Measurements from ENCODE around the gene DRD4.

DRD4 gene

DNA sequence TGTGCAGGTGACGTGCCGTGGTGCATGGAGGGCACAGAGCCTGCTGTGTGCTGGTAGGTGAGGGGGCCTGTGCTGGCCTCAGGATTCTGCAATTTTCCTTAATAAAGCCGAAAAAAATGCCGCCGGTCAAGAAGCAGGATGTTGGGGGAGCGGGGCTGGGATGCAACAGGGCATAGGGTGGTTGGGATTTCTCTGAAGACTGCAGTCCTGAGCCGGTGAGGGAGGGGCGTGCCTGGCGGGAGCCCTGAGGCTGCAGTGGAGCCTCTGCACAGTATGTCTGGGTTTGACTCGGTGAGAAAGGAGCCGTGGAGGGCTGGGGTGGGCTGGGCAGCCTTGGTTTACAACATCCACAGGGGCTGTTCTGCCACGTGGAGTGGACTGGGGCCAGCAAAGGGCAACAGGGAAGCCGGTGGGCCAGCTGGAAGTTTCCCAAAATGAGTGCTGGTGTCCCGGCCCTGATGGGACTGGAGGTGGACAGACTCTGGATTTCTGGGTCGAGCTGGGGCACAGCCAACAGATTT is 13.7 kb upstream of the DRD4 start:
- no peak for DNase-seq

GRCh38 chr11:623999-624704 is 12.9 kb upstream of the DRD4 start:
- DNase-seq: no peak

- no peak for DNase-seq
These were observed 12.1 kb upstream of the DRD4 start, which contains the start of gene CDHR5 for GRCh38 chr11:624705-625635. Gene CDHR5, minus strand, starts transcription at chr11:624955. Its CDS starts 53 bp downstream, at chr11:624902.

DNA sequence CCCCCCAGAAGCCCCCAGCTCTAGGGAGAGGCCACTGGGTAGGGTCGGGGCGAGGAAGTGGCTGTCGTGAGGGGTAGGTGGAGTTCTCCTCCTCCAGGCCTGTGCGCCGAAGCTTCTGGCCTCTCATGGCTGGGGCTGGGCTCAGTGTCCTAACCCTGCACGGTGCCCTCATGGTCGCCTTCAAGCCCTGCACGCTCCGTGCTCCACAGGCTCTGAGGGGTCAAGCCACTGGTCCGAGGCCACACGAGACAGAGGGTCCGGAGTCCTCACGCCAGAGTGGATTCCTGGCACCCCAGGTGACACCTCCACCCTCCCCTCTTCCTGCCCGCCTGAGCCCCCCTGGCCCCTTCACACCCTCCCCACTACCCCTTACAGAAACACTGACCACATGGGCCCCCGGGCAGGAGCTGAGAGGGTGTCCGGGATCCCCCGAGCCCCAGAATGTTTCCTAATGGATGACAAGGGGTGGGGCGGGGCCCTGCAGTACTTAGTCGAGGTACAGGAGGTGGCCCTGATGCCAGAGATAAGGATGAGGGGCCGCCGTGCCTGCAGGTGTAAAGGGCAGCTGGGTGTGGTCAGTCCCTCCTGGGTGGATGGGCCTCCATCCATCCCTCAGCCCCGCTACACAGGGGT is 11.3 kb upstream of the DRD4 start:
- no peak for DNase-seq

DNA sequence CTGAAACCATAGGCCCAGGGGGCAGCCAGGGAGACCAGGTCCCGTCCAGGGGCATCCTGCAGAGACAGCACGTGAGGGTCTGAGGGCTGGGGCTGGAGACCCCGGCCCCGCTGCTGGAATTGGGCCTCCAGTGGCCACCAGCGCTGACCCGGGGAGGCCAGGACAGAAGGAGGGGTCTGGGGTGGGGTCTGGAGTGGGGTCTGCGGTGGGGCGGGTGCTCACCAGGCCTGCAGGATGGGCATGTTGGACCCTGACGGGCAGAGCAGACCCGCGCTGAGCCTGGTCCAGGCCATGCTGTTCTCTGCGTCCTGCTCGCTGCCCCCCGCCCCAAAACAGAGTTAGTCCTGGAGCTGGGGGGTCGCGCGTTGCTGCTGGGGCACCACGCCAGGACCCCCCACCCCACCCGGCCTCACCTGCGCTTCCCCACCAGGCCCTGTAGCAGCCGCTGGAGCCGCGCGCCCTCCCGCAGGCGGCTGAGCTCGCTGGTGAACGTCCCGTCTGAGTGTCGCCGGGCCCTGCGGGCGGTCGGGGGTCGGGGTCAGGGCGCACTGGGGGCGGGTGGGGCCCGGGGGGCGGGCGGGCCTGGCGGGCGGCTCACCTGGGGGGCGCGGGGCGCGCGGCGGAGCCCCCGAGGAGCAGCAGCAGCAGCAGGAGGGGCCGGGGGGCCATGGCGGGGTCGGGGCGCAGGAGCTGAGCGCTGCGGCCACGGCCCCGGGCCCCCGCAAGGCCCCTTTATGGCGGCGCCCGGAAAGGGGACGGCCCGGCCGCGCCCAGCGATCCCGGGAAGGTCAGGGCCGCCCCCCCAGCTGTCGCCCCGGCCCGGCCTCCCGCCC is 10.4 kb upstream of the DRD4 start, which contains the start of gene SCT:
Gene SCT (minus strand): TSS at position 707 of the 833 bp plus-strand sequence. CDS start 38 bp downstream, at position 669.
- no peak for DNase-seq

DNA sequence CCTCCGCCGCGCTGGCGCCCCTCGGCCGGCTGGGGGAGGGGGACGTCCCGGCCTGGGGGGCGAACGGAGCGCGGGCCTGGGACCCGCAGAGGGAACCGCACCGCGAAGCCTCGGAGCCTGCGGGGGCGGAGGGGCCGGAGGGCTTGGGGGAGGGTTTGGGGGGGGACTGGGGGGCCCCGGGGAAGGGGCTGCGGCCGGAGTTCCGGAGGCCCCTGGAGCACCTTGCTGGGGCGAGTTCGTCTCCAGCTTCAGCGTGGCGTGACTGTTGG is 9.8 kb upstream of the DRD4 start:
- no peak for DNase-seq

GRCh38 chr11:628056-628455 is 9.0 kb upstream of the DRD4 start:
- DNase-seq: no peak

GRCh38 chr11:629237-629583 is 7.9 kb upstream of the DRD4 start:
- DNase-seq: no peak

DNA sequence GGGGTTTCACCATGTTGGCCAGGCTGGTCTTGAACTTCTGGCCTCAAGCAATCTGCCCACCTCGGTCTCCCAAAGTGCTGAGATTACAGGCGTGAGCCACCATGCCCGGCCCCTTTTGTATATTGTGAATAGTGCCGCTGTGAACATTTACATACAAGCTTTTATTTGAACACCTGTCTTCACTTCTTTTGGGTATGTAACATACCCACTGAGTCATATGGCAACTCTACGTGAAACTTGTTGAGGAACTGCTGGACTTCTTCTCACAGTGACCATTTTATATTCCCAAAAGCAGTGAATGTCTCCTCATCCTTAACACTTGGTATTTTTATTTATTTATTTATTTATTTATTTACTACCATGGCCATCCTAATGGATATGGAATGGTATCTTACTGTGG is 6.2 kb upstream of the DRD4 start:
- no peak for DNase-seq

DNA sequence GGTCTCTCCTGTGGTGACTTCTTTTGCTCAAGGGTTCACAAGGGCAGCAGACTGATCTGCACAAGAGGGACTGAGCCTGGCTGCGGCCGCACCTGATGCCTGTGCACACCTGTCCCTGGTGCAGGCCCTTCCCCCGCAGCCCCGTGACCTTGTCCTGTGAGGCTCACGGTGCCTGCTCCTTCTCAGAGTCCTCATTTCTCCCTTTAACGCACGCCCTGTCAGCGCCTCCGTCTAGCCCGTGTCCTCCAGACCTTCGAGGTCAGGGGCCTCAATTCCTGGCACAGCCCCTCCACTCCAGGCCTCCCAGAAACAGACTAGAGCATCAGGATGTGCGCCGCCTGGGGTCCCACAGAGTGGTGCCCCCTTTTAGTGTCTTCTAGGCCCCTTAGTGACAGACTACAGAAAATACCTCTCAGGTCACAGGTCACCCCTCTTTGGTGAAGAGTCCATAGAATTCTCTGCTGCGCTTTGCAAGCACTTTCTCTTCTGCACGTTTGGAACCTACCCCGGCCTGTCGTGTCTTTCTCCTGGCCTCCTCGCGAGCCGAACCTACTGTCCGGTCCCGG is 1.0 kb upstream of the DRD4 start:
- DNase-seq: no peak

GRCh38 chr11:637333-637592 is 194 bp downstream of the DRD4 start:
- DNase-seq: no peak

GRCh38 chr11:637593-638521 is 788 bp downstream of the DRD4 start:
- DNase-seq: no peak

- DNase-seq: no peak
These were observed 1.7 kb downstream of the DRD4 start for GRCh38 chr11:638631-639331.

DNA sequence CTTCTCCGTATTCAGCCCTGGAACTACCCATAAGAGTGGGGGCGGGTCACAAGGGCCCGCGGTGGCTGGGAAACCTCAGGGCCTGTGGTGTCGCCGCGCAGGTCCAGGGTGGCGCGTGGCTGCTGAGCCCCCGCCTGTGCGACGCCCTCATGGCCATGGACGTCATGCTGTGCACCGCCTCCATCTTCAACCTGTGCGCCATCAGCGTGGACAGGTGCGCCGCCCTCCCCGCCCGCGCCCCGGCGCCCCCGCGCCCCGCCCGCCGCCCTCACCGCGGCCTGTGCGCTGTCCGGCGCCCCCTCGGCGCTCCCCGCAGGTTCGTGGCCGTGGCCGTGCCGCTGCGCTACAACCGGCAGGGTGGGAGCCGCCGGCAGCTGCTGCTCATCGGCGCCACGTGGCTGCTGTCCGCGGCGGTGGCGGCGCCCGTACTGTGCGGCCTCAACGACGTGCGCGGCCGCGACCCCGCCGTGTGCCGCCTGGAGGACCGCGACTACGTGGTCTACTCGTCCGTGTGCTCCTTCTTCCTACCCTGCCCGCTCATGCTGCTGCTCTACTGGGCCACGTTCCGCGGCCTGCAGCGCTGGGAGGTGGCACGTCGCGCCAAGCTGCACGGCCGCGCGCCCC is 2.4 kb downstream of the DRD4 start:
- no peak for DNase-seq

DNA sequence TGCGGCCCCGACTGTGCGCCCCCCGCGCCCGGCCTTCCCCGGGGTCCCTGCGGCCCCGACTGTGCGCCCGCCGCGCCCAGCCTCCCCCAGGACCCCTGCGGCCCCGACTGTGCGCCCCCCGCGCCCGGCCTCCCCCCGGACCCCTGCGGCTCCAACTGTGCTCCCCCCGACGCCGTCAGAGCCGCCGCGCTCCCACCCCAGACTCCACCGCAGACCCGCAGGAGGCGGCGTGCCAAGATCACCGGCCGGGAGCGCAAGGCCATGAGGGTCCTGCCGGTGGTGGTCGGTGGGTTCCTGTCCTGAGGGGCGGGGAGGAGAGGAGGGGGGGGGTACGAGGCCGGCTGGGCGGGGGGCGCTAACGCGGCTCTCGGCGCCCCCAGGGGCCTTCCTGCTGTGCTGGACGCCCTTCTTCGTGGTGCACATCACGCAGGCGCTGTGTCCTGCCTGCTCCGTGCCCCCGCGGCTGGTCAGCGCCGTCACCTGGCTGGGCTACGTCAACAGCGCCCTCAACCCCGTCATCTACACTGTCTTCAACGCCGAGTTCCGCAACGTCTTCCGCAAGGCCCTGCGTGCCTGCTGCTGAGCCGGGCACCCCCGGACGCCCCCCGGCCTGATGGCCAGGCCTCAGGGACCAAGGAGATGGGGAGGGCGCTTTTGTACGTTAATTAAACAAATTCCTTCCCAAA is 3.1 kb downstream of the DRD4 start:
- no peak for DNase-seq

- no peak for DNase-seq
These were observed 4.8 kb downstream of the DRD4 start for GRCh38 chr11:641806-642370.

DNA sequence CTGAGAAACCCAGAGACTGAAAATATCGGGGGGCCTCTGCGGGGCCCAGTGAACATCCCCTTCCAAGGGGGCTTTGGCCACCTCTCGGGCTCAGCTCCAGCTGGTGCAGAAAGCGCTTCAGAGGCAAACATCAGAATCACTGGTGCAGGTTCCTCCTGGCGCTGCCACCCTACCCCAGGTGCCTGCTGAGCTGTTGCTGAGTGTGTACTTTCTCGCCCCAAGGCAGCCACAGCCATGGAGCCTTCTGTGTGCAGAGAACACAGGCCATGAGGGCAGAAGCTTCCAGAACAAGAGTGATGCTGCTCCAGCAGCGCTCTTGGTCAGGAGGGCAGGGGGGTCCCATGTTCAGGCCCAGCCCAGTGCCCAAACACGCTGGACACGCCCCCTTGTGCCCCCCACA is 6.3 kb downstream of the DRD4 start:
- no peak for DNase-seq

- DNase-seq: no peak
These were observed 7.0 kb downstream of the DRD4 start for GRCh38 chr11:643849-644738.
